OCI-LY3 (cell line): ENCODE results near the gene ARHGAP9.

Experiments
- CTCF ChIP-seq: fragments of 200-600, 300-600 bp; sonication (generic); IDR thresholded peaks from 2 replicates; pipeline ENCODE4 v1.5.1; 2014; ENCODE audit warnings: antibody characterized with exemption, low read length, low read depth
- EZH2phosphoT487 ChIP-seq: fragments of 200-600 bp; shearing (Covaris generic); IDR thresholded peaks from 2 replicates; pipeline ENCODE4 v1.6.1; 2018; ENCODE audit warnings: antibody characterized with exemption, mixed run types, low read depth

- TF ChIP-seq CTCF = no peak
- no peak for TF ChIP-seq EZH2phosphoT487
These were observed 10.1 kb downstream of the ARHGAP9 start for GRCh38 chr12:57469296-57470164.
